DND-41 (cell line): ENCODE data around the gene UBE2V1.

Source experiments
- EZH2 ChIP-seq: IDR thresholded peaks from 3 replicates; pipeline ENCODE4 v1.6.1; 2012; ENCODE audit warnings: borderline replicate concordance, low read depth, mild to moderate bottlenecking, moderate library complexity, low read length, inconsistent platforms; ENCODE audit not compliant: severe bottlenecking
- TF ChIP-seq, protein P1 (sequence below): IDR thresholded peaks from 2 replicates; pipeline ENCODE4 v1.5.1; 2012; ENCODE audit warnings: borderline replicate concordance, low read length, moderate library complexity, mild to moderate bottlenecking; ENCODE audit not compliant: poor library complexity, severe bottlenecking; ENCODE audit errors: extremely low read depth

- TF ChIP-seq, protein P1, sequence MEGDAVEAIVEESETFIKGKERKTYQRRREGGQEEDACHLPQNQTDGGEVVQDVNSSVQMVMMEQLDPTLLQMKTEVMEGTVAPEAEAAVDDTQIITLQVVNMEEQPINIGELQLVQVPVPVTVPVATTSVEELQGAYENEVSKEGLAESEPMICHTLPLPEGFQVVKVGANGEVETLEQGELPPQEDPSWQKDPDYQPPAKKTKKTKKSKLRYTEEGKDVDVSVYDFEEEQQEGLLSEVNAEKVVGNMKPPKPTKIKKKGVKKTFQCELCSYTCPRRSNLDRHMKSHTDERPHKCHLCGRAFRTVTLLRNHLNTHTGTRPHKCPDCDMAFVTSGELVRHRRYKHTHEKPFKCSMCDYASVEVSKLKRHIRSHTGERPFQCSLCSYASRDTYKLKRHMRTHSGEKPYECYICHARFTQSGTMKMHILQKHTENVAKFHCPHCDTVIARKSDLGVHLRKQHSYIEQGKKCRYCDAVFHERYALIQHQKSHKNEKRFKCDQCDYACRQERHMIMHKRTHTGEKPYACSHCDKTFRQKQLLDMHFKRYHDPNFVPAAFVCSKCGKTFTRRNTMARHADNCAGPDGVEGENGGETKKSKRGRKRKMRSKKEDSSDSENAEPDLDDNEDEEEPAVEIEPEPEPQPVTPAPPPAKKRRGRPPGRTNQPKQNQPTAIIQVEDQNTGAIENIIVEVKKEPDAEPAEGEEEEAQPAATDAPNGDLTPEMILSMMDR: no peak
- TF ChIP-seq EZH2: no peak
These were observed 3.5 kb upstream of the UBE2V1 start for GRCh38 chr20:50116368-50116999.
